Omental fat pad (tissue), 4 donors: Measurements from ENCODE around the gene DOCK9. TPM values are rescaled to one million over a fixed set of nuclear protein-coding genes. Genes with fewer than 3 reads are reported as not detected.

Experiments
- ATAC-seq: fragments of 150-250 bp; one replicate; pipeline ENCODE4 v1.9.1; 2016; ENCODE audit warnings: mild to moderate bottlenecking, moderate library complexity; ENCODE audit not compliant: low FRiP score
- DNase-seq: peaks from one replicate; pipeline ENCODE4 v3.0.0-alpha.2; 2019; ENCODE audit warnings: low spot score
- total RNA-seq, 4 donors: library from RNA; depleted of rRNA; stranded (reverse); fragments of >200 nt; gene quantifications; one replicate each; pipeline ENCODE4 v1.1.0, GENCODE V29; 2016
- TF ChIP-seq, protein P1 (sequence below), 3 donors: fragments of 450-650 bp; IDR thresholded peaks; one replicate each; pipeline ENCODE4 v1.5.1; 2016 to 2017; ENCODE audit warnings: antibody characterized with exemption in 3 of 3, mild to moderate bottlenecking in 3 of 3, moderate library complexity in 2 of 3

The DOCK9 gene
- total RNA-seq, 4 donors from 2014 or later, result 94.4 to 364 (median 145) TPM

DNA sequence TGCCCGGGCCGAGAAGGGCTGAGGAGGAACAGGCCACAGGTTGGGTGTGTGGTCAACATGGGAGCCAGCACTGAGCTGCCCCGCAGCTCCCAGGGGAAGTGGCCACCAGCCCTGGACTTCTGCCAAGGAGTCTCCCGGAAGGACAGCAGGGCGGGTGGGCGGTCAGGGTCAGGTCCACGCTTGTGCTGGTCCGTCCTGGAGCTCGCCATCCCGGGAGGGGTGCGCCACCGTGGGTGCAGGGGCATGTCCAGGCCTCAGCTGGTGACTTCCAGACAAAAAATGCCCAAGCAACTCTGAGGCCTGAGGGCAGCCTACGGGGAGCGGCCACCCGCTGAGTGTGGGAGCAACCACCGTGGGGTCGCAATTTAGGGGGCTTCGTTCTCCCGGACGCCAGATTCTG, 203.9 kb downstream of the DOCK9 start:
- ATAC-seq, result no peak
- no peak for DNase-seq
- TF ChIP-seq, protein P1, sequence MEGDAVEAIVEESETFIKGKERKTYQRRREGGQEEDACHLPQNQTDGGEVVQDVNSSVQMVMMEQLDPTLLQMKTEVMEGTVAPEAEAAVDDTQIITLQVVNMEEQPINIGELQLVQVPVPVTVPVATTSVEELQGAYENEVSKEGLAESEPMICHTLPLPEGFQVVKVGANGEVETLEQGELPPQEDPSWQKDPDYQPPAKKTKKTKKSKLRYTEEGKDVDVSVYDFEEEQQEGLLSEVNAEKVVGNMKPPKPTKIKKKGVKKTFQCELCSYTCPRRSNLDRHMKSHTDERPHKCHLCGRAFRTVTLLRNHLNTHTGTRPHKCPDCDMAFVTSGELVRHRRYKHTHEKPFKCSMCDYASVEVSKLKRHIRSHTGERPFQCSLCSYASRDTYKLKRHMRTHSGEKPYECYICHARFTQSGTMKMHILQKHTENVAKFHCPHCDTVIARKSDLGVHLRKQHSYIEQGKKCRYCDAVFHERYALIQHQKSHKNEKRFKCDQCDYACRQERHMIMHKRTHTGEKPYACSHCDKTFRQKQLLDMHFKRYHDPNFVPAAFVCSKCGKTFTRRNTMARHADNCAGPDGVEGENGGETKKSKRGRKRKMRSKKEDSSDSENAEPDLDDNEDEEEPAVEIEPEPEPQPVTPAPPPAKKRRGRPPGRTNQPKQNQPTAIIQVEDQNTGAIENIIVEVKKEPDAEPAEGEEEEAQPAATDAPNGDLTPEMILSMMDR (IDR thresholded peaks at IDR 0.05), result no peak

DNA sequence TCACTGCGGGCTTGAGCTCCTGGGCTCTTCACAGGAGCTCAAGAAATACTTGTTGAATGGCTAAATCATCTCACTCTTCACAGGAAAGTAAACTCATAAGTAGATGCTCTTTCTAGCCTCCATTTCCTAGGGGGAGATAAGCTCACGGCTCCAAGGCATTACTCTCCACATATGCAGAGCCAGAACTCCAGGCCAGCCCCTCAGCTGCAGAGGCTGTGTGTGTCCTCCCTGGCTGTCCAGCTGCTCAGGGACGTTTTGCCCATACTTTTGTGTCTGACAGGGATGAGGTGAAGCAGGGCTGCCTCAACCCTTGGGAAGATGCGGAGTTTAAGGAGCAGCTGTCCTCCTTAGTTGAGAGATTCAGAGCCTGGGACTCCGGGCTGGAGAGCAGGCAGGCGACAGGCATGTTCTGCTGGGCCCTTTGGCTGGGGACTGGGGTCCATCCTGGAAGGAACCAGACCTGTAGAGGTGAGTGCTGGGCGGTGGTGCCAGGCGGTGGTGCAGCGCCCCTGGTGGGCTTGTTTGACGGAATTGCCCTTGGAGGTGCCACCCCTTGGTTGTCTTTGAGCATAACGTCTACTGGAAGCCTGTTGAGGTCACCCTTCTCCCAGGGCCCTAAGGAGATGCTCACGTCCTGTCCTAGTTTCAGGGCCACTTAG, 204.9 kb downstream of the DOCK9 start:
- TF ChIP-seq, protein P1 (IDR thresholded peaks at IDR 0.05), result no peak
- ATAC-seq, result no peak
- no peak for DNase-seq

DNA sequence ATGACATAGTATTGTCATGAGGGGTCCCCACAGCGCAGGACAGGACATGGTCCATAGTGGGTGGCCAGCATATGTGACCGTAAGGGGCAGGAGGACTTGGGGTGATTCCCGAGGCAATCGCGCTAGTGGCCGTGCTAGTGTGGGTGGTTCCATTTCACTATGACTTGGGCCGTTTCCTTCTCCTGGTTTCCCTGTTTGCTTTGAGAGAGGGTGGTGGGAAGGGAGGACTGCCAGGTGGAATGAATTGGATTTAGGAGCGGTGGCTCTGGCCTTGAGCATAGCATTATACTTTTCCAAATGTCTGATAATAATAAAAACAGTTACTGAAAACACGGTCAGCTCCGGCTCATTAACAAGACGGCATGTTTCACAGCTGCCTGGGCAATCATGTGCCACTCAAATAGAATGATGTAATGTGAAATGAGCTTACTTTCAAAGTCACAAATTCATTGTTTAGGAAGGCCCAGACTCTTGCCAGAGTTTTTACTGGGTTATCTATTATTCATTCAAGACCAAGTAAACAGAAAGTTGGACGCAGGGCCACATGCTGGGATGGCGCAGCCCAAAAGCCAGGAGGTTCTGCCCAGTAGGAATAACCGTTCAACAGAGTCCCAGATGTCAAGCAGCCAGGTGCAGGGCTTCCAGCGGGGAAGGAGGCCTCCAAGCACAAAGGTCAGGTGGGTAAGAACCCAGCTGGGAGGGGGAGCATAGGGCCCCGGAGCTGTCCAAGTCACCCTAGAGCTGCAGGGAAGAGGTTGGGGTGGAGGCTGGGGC, 205.8 kb downstream of the DOCK9 start:
- ATAC-seq (no peak), DNase-seq (no peak)
- TF ChIP-seq, protein P1 (IDR thresholded peaks at IDR 0.05), result no peak

DNA sequence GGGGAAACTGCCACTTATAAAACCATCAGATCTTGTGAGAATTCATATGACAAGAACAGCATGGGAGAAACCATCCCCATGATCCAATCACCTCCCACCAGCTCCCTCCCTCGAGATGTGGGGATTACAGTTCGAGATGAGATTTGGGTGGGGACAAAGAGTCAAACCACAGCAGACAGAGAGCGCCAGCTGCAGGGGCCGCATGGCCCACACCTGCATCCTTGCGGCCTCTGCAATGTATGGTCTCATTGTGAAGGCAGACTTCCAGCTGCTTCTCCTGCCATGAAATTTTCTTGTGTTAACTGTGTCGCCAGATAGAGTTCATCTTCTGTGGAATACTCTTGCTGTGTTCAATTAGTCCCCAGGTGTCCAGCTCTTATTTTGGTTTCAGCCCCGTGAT, 208.1 kb downstream of the DOCK9 start:
- ATAC-seq, result no peak
- no peak for DNase-seq
- TF ChIP-seq, protein P1 (IDR thresholded peaks at IDR 0.05), result no peak

DNA sequence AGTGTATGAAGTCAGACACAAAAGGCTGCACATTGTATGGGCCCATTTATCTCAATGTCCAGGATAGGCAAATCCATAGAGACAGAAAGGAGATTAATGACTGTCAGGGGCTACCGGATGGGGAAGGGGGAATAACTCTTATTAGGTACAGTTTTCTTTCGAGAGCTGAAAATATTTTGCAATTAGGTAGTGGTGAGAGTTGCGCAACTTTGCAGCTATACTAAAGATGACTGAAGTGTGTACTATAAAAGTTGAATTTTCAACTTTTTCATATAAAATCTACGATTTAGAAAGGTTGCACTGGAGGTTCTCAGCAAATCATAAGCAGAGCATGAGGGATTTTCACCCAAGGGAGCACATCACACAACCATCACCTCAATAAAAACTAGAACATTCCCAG, 209.3 kb downstream of the DOCK9 start:
- DNase-seq (no peak), ATAC-seq (no peak)
- TF ChIP-seq, protein P1 (IDR thresholded peaks at IDR 0.05), result no peak

DNA sequence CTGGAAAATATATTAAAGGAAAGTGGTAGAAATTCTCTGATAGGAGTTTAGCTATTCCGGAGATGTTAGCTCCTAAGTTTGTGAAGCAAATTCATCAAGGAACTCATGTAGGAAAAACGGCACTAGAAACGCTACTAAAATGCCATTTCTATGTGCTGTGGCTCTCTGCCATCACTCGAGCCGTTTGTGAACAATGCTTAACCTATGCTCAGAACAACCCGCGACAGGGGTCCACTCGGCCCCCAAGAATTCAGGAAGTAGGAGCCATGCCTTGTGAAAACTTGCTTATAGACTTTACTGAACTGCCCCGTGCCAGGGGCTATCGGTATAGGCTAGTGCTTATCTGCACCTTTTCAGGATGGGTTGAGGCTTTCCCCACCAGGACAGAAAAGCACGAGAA, 211.2 kb downstream of the DOCK9 start:
- no peak for ATAC-seq

More for the DNA sequence above, 211.2 kb downstream of the DOCK9 start:
- TF ChIP-seq, protein P1 (IDR thresholded peaks at IDR 0.05), result no peak
- no peak for DNase-seq
